Islet precursor cell (in vitro differentiated cells): Measurements from ENCODE around the gene FCER2.
"Not testable (repeated sequence)": the region's sequence is repeated elsewhere in the genome, so short reads cannot be mapped to it uniquely, and the experiment has no call there.

Source experiments
- DNase-seq: peaks from one replicate; pipeline ENCODE4 v3.0.0-alpha.2; 2018

Gene FCER2

GRCh38 chr19:7645163-7645562 lies 56.8 kb downstream of the FCER2 start:
- DNase-seq = no peak

GRCh38 chr19:7644550-7644877 lies 57.4 kb downstream of the FCER2 start:
- no peak for DNase-seq

GRCh38 chr19:7643629-7644549 lies 58.0 kb downstream of the FCER2 start:
- DNase-seq = not testable (repeated sequence)

GRCh38 chr19:7643031-7643415 lies 58.9 kb downstream of the FCER2 start:
- no peak for DNase-seq

- DNase-seq = no peak
Measured at GRCh38 chr19:7642295-7643030, 59.5 kb downstream of the FCER2 start.

- no peak for DNase-seq
Measured at GRCh38 chr19:7641290-7642276, 60.3 kb downstream of the FCER2 start.

GRCh38 chr19:7640803-7641202 lies 61.1 kb downstream of the FCER2 start:
- no peak for DNase-seq

DNA sequence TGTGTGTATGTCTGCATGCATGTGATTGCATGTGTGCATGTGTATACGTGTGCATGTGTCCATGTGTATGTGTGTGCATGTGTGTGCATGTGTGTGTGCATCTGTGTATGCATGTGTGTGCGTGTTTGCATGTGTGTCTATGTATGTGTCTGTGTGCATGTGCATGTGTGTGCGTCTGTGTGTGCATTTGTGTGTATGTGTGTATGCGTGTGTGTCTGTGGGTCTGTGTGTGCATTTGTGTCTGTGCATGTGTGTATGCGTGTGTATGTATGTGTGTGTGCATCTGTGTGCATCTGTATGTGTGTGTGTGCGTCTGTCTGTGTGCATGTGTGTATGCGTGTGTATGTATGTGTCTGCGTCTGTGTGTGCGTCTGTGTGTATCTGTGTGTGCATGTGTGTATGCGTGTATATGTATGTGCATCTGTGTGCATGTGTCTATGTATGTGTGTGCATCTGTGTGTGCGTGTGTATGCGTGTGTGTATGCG lies 62.0 kb downstream of the FCER2 start:
- no peak for DNase-seq

DNA sequence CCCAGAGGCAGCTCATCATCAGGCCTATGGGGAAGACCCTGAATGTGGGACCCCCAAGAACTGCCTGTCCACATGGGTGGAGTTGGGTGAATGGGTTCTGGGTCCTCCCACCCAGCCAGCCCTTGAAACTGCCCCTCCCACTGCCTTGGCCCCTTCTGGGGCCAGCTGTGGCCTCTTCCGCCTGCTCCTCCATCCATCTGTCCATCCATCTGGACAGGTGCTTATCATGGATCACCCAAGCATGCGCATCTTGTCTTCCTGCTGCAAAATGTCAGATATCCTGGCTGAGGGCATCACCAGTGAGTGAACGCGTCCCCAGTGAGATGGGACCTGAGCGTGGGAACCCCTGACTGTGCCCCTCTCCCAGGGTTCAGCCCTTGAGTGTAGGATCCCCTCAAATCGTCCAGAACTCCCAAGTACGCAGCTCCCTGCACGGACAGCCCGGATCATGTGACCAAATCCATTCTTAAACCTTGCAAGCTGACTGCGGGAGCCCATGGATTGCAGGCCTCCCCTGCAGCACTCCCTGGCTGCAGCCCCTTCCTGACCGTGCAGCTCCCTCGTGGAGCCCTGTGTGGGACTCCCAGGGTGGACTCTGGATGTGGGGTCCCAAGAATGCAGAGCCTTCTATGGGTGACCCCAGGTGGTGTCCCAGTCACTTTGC lies 63.0 kb downstream of the FCER2 start:
- no peak for DNase-seq
